HUES64 (cell line): ENCODE results near the gene TSPAN17.
A peak's percentile ranks its signal among the peaks of the same experiment; 100 is the strongest.

Source experiments
- H3K27ac ChIP-seq: 2 replicates; pipeline ENCODE4 v1.7.0; 2013; ENCODE audit warnings: low read depth, low read length, inconsistent platforms
- H3K27me3 ChIP-seq: 2 replicates; pipeline ENCODE4 v1.6.1; 2013; ENCODE audit warnings: mild to moderate bottlenecking, low read length; ENCODE audit not compliant: insufficient read depth
- H3K36me3 ChIP-seq: 2 replicates; pipeline ENCODE4 v1.6.1; 2013; ENCODE audit warnings: mild to moderate bottlenecking, low read length; ENCODE audit not compliant: insufficient read depth
- H3K4me1 ChIP-seq: 2 replicates; pipeline ENCODE4 v1.6.1; 2013; ENCODE audit warnings: mild to moderate bottlenecking, low read length, moderate library complexity; ENCODE audit not compliant: insufficient read depth
- H3K4me3 ChIP-seq: 2 replicates; pipeline ENCODE4 v1.5.1; 2013; ENCODE audit warnings: mild to moderate bottlenecking, low read length, moderate library complexity
- H3K9ac ChIP-seq: 2 replicates; pipeline ENCODE4 v1.6.1; 2013; ENCODE audit warnings: mild to moderate bottlenecking, low read depth, low read length
- H3K9me3 ChIP-seq: 2 replicates; pipeline ENCODE4 v1.6.1; 2013; ENCODE audit warnings: low read depth, low read length; ENCODE audit not compliant: insufficient read depth
- WGBS: fragments of 150-250, 120-280 bp; methylation state at CpG from one replicate; pipeline ENCODE4 v1.1.7; 2013; ENCODE audit warnings: missing lambda C conversion rate; 5-methylcytosine and 5-hydroxymethylcytosine counted together

The TSPAN17 gene

DNA sequence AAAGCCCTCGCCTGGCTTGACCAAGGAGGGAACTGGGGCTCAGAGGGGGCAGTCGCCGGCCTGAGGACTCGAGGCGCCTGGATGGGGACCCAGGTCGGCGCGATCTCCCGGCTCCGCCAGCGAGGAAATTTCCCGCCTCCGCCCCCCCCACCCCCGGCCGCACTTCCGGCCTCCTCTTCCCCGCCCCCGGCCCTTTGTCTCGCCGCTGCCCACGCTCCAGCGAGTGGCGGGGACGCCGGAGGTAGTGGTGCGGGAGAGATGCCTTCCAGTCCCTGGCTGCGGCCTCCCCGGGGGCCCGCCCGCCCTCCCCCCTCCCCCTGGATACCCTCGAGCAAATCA lies 36.9 kb upstream of the TSPAN17 start:
- H3K36me3 ChIP-seq, result no peaks in the 10 kb centered on the region
- 2% methylated on average over 17 of the region's 31 CpGs for WGBS
- H3K9me3 ChIP-seq, result no peaks in the 10 kb centered on the region
- H3K4me1 ChIP-seq, result peaks cover 9% of the 10 kb centered on the region; the same call in 1 of the 2 replicates
- H3K4me3 ChIP-seq, result peak overlapping the region; percentile 73
- H3K27me3 ChIP-seq, result peaks cover 23% of the 10 kb centered on the region
- peak overlapping the region; percentile 67; the same call in 1 of the 2 replicates for H3K9ac ChIP-seq
- no peak overlapping the region for H3K27ac ChIP-seq

GRCh38 chr5:176611435-176611834 lies 35.8 kb upstream of the TSPAN17 start:
- Histone ChIP-seq H3K4me3 (no peak overlapping the region), H3K4me1 (peaks cover 6% of the 10 kb centered on the region; the same call in 1 of the 2 replicates), H3K27me3 (peaks cover 23% of the 10 kb centered on the region)

GRCh38 chr5:176612008-176612407 lies 35.3 kb upstream of the TSPAN17 start:
- no peaks in the 10 kb centered on the region for H3K9me3 ChIP-seq
- H3K4me3 ChIP-seq, result no peak overlapping the region
- H3K9ac ChIP-seq, result no peak overlapping the region
- peaks cover 23% of the 10 kb centered on the region for H3K27me3 ChIP-seq
- H3K36me3 ChIP-seq, result no peaks in the 10 kb centered on the region
- WGBS, result 90% methylated on average over 6 of the region's 6 CpGs
- H3K4me1 ChIP-seq, result peaks cover 6% of the 10 kb centered on the region; the same call in 1 of the 2 replicates
- no peak overlapping the region for H3K27ac ChIP-seq

More at GRCh38 chr5:176611435-176611834, 35.8 kb upstream of the TSPAN17 start:
- Histone ChIP-seq H3K27ac (no peak overlapping the region), H3K9me3 (no peaks in the 10 kb centered on the region), H3K36me3 (no peaks in the 10 kb centered on the region), H3K9ac (no peak overlapping the region)
- 16% methylated on average over 10 of the region's 10 CpGs for WGBS

DNA sequence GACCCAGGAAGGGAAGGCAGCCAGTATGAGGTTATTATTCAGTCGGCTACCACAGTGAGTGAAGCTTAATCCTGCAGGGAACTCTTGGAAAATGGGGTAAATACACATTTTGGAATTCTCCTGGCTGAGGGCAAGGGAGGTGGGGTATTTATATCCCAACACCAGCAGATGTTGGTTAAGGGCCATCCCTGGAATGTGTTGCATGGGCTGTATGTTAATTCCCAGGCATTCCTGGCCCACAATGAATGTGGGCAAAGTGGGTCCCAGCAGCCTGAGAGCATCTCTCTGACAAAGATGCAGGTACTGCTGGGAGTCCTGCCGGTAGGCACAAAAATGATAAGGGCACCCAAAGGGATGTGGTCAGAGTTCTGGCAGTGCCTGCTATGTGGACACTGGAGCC lies 34.4 kb upstream of the TSPAN17 start:
- H3K9me3 ChIP-seq, result no peaks in the 10 kb centered on the region
- no peaks in the 10 kb centered on the region for H3K36me3 ChIP-seq
- 73% methylated on average over 2 of the region's 2 CpGs for WGBS
- H3K27ac ChIP-seq, result no peak overlapping the region
- no peak overlapping the region for H3K9ac ChIP-seq
- no peak overlapping the region for H3K4me3 ChIP-seq
- peaks cover 26% of the 10 kb centered on the region for H3K27me3 ChIP-seq
- peaks cover 6% of the 10 kb centered on the region; the same call in 1 of the 2 replicates for H3K4me1 ChIP-seq

DNA sequence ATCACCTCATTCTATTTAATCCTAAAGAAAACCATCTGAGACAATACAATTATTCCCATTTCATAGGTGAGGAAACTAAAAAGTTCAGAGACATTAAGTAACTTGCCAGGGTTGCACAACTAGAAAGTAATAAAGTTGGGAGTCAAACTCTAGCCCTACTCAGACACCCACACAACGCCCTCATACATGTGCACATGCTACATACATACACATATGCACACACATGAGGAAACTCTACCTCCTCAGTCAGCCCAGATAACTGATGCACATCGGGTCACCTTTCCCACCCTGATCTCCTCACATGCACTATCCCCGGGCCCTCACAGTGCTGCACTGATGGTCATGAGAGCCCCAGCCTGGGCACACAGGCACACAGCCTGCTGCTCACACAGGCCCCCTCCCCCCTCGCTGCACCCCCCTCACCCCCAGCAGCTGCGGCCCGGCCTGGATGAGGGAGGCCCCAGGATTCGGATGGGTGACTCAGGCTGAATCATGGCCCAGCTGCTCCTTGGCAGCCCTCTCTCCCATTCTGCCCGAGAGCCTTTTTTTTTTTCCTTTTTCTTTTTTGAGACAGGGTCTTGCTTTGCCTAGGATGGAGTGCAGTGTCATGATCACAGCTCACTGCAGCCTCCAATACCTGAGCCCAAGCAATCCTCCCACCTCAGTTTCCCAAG lies 32.3 kb upstream of the TSPAN17 start:
- WGBS, result 77% methylated on average over 8 of the region's 8 CpGs
- Histone ChIP-seq H3K36me3 (no peaks in the 10 kb centered on the region), H3K9me3 (no peaks in the 10 kb centered on the region), H3K27ac (no peak overlapping the region), H3K9ac (no peak overlapping the region), H3K4me3 (no peak overlapping the region), H3K27me3 (peaks cover 30% of the 10 kb centered on the region), H3K4me1 (no peaks in the 10 kb centered on the region)

DNA sequence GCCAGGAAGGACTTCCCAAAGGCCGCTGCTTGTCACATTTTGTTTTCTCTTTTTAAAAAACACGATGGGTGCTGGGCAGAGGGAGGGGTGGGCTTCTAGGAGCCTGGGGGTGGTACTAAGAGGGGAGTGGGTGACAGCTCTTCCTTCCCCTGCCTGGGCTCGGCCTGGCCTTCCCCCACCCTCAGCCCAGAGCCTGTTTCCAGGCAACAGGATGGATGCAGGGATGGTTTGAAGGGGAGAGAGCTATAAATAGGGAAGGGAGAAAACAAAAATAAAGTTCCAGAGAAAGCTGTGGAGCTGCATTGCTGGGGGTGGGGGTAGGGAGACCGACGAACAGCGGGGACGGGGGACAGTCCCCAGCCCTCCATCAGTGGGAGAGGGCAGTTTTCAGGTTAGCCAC lies 30.8 kb upstream of the TSPAN17 start:
- WGBS, result 82% methylated on average over 6 of the region's 7 CpGs

DNA sequence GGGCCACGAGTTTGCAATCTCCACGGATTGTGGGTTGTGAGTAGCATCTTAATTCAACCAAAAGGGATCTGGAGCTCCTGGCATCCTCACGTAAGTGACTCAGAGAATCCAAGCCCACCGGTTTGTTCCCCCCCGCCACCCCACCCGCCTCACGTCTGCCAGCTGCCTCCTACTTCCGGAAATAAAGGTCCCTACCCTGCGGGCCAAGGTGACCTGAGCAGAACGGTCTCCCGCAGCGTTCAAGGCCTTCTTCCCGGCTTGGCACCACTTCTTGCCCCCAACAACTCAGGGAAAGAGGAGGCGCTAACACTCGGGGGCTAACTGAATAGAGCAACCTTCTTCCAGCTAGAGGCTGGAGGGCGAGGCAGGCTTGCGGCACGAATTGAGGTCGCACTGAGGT lies 28.5 kb upstream of the TSPAN17 start:
- H3K36me3 ChIP-seq, result no peaks in the 10 kb centered on the region
- no peak overlapping the region for H3K9ac ChIP-seq
- 41% methylated on average over 19 of the region's 19 CpGs for WGBS
- no peaks in the 10 kb centered on the region for H3K9me3 ChIP-seq
- peaks cover 42% of the 10 kb centered on the region for H3K27me3 ChIP-seq
- peak overlapping the region; percentile 42 for H3K4me3 ChIP-seq
- H3K27ac ChIP-seq, result no peak overlapping the region
- H3K4me1 ChIP-seq, result 0 out of 2 replicates have a peak, but pooled peaks cover 2% of the 10 kb centered on the region

More for the DNA sequence above, 30.8 kb upstream of the TSPAN17 start:
- Histone ChIP-seq H3K27ac (no peak overlapping the region), H3K4me1 (0 out of 2 replicates have a peak, but pooled peaks cover 2% of the 10 kb centered on the region), H3K36me3 (no peaks in the 10 kb centered on the region), H3K9me3 (no peaks in the 10 kb centered on the region), H3K4me3 (no peak overlapping the region), H3K27me3 (peaks cover 37% of the 10 kb centered on the region), H3K9ac (no peak overlapping the region)

- Histone ChIP-seq H3K4me3 (peak overlapping the region; percentile 43), H3K4me1 (0 out of 2 replicates have a peak, but pooled peaks cover 2% of the 10 kb centered on the region)
Observed at GRCh38 chr5:176619203-176619568, 28.1 kb upstream of the TSPAN17 start.

GRCh38 chr5:176619569-176620332 lies 27.5 kb upstream of the TSPAN17 start:
- no peak overlapping the region for H3K27ac ChIP-seq
- 0 out of 2 replicates have a peak, but pooled peaks cover 2% of the 10 kb centered on the region for H3K4me1 ChIP-seq
- peak overlapping the region; percentile 43 for H3K4me3 ChIP-seq
- peaks cover 42% of the 10 kb centered on the region for H3K27me3 ChIP-seq
- no peaks in the 10 kb centered on the region for H3K36me3 ChIP-seq
- no peaks in the 10 kb centered on the region for H3K9me3 ChIP-seq
- H3K9ac ChIP-seq, result no peak overlapping the region; the same call in 1 of the 2 replicates
- 51% methylated on average over 59 of the region's 59 CpGs for WGBS

More at GRCh38 chr5:176619203-176619568, 28.1 kb upstream of the TSPAN17 start:
- H3K27ac ChIP-seq, result no peak overlapping the region
- H3K36me3 ChIP-seq, result no peaks in the 10 kb centered on the region
- peaks cover 42% of the 10 kb centered on the region for H3K27me3 ChIP-seq
- H3K9ac ChIP-seq, result no peak overlapping the region
- WGBS, result 5% methylated on average over 31 of the region's 31 CpGs
- H3K9me3 ChIP-seq, result no peaks in the 10 kb centered on the region

DNA sequence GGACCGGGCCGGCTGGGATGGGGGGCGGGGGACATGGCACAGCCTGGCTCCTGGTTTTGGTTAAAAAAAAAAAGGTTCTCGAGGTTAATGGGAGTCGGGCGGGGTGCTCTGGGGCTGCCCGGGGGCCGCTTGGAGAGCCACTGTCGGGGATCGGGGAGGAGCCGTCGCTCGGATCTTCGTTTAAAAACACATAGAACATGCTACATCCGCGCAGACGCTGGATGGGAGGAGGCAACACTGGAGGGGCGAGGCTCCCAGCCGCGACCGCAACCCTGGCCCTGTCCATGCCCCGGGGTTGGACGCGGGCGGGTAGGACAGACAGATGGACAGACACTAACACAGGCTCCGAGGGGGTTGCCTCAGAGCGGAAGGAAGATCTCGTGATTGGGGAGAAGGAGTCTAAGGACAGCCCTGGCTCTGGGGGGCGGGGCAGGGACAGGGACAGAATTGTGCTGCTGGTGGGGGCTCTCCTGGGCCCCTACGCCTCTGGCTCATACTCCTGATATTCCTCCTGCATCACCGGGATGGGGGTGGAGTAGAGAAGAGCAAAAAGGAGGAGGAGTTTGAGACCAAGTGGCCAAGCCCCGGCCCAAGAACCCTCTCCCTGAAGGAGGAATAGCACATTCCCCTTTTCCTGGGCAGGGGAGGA lies 26.8 kb upstream of the TSPAN17 start:
- Histone ChIP-seq H3K4me3 (peak overlapping the region; percentile 43), H3K4me1 (0 out of 2 replicates have a peak, but pooled peaks cover 2% of the 10 kb centered on the region), H3K9me3 (no peaks in the 10 kb centered on the region), H3K36me3 (no peaks in the 10 kb centered on the region), H3K27me3 (peaks cover 42% of the 10 kb centered on the region), H3K27ac (no peak overlapping the region), H3K9ac (peak overlapping the region; percentile 30; the same call in 1 of the 2 replicates)
- 43% methylated on average over 31 of the region's 32 CpGs for WGBS

GRCh38 chr5:176621661-176622079 lies 25.6 kb upstream of the TSPAN17 start:
- H3K4me1 ChIP-seq, result 0 out of 2 replicates have a peak, but pooled peaks cover 2% of the 10 kb centered on the region
- H3K27me3 ChIP-seq, result peaks cover 44% of the 10 kb centered on the region

More at GRCh38 chr5:176621661-176622079, 25.6 kb upstream of the TSPAN17 start:
- Histone ChIP-seq H3K9me3 (no peaks in the 10 kb centered on the region), H3K4me3 (no peak overlapping the region), H3K36me3 (no peaks in the 10 kb centered on the region), H3K27ac (no peak overlapping the region), H3K9ac (no peak overlapping the region)
- WGBS, result 91% methylated on average over 13 of the region's 13 CpGs
